Gastroesophageal sphincter (tissue), 4 donors: ENCODE measurements around the gene SRRT. TPM values are rescaled to one million over a fixed set of nuclear protein-coding genes. Genes with fewer than 3 reads are reported as not detected.
"Not testable (repeated sequence)": the region's sequence is repeated elsewhere in the genome, so short reads cannot be mapped to it uniquely, and the experiment has no call there.

Experiments
- ATAC-seq: fragments of 150-250 bp; one replicate; pipeline ENCODE4 v1.9.1; 2016; ENCODE audit warnings: mild to moderate bottlenecking, moderate library complexity
- H3K27ac ChIP-seq, 4 donors: fragments of 200-600 bp; sonication (generic) in 3 of 4; 1 replicate in 3 of 4; 2 replicates in 1 of 4; pipeline ENCODE4 v1.5.1; 2016 to 2019
- H3K27me3 ChIP-seq: fragments of 200-600 bp; sonication (generic); one replicate; pipeline ENCODE4 v1.5.1; 2019
- H3K36me3 ChIP-seq, 2 donors: fragments of 200-600 bp; sonication (generic); one replicate each; pipeline ENCODE4 v1.5.1; 2019; ENCODE audit warnings: control low read depth in 1 of 2
- H3K4me1 ChIP-seq, 3 donors: fragments of 200-600 bp; sonication (generic); 1 replicate in 2 of 3; 2 replicates in 1 of 3; pipeline ENCODE4 v1.5.1; 2016 to 2019; ENCODE audit warnings: control low read depth in 2 of 3
- H3K4me3 ChIP-seq, 2 donors: fragments of 200-600 bp; sonication (generic); one replicate each; pipeline ENCODE4 v1.5.1; 2019; ENCODE audit warnings: mild to moderate bottlenecking in 1 of 2, moderate library complexity in 1 of 2
- H3K9me3 ChIP-seq, 3 donors: fragments of 200-600 bp; sonication (generic); one replicate each; pipeline ENCODE4 v1.5.1; 2017 to 2019; ENCODE audit warnings: control low read depth in 2 of 3
- CTCF ChIP-seq, 4 experiments: fragments of 200-600 bp in 2 of 4; fragments of 450-650 bp in 2 of 4; sonication (generic) in 1 of 4; IDR thresholded peaks; one replicate each; pipeline ENCODE4 v1.5.1; 2017 to 2019; ENCODE audit warnings: antibody characterized with exemption in 4 of 4, mild to moderate bottlenecking in 2 of 4, moderate library complexity in 2 of 4
- EP300 ChIP-seq: sonication (generic); formaldehyde crosslinking; IDR thresholded peaks from one replicate; pipeline ENCODE4 v1.6.1; 2017; ENCODE audit warnings: antibody characterized with exemption, mild to moderate bottlenecking
- POLR2A ChIP-seq, 2 donors: fragments of 450-650 bp; IDR thresholded peaks; one replicate each; pipeline ENCODE4 v1.6.1; 2017; ENCODE audit warnings: antibody characterized with exemption in 2 of 2, mild to moderate bottlenecking in 2 of 2, moderate library complexity in 1 of 2
- POLR2AphosphoS5 ChIP-seq: sonication (generic); formaldehyde crosslinking; IDR thresholded peaks from one replicate; pipeline ENCODE4 v1.6.1; 2017; ENCODE audit warnings: antibody characterized with exemption
- WGBS, 2 donors: methylation state at CpG; one replicate each; pipeline ENCODE4 v1.1.5; 2018; ENCODE audit warnings: low coverage in 1 of 2; 5-methylcytosine and 5-hydroxymethylcytosine counted together
- total RNA-seq, 4 donors: library from RNA; depleted of rRNA; stranded (reverse); fragments of >200 nt; gene quantifications; one replicate each; pipeline ENCODE4 v1.1.0, GENCODE V29; 2016

The SRRT gene
- total RNA-seq, 4 donors from 2014 or later, result 47.5 to 73.4 (median 57.0) TPM

DNA sequence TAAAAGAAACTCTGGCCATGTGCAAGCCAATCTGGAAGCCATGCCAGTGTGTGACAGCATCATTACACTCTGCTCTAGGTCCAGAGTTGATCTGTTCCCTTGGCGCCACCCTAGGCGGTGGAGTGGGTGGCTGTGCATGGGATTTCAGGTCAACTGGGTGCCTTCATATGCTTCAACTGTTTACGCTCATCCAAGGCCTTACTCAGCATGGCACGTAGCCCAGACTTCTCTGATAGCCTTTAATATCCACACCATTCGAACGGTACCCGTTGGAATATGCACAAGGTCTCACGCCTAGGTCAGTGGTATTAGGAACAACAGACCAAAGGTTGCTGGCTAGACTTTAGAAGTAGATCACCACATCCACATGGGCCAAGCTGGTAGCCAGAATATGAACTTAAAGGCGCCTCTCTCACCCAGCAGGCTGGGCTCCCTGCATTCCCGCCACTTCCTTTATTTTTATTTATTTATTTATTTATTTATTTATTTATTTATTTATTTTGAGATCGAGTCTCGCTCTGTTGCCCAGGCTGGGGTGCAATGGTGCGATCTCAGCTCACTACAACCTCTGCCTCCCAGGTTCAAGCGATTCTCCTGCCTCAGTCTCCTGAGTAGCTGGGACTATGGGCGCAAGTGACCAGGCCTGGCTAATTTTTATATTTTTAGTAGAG is 39.4 kb downstream of the SRRT start:
- Histone ChIP-seq H3K4me3 (no peak overlapping the region), H3K4me1 (peaks cover 0 to 6% (median 0%) of the 10 kb centered on the region in 3 donors), H3K27me3 (peaks cover 30% of the 10 kb centered on the region), H3K9me3 (no peaks in the 10 kb centered on the region), H3K36me3 (no peaks in the 10 kb centered on the region), H3K27ac (no peak overlapping the region)
- TF ChIP-seq POLR2AphosphoS5 (no peak), POLR2A (IDR thresholded peaks at IDR 0.05) (no peak), EP300 (no peak), CTCF (IDR thresholded peaks at IDR 0.05) (no peak)
- no peak for ATAC-seq
- 80 to 84% methylated on average over 1 to 9 of the region's 15 CpGs for WGBS, 2 donors

DNA sequence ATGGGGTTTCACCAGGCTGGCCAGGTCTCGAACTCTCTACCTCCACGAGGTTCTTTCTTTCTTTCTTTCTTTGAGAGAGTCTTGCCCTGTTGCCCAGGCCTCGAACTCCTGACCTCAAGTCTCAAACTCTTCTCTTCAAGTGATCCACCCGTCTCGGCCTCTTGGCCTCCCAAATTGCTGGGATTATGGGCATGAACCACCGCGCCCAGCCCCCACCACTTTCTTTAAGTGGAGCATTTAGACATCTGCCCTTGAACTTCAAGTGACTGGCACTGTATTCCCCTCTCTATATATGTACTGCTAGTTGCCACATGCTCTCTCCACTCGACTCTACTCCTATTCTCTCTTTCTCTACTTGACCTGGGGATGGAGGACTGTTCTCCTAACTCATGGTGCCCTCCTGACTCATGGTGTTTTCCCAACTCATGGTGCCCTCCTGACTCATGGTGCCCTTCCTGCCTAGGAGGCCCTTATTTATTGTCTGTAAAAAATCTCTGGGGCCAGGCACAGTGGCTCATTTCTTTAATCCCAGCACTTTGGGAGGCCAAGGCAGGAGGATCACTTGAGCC is 40.1 kb downstream of the SRRT start:
- 85 to 87% methylated on average over 4 to 8 of the region's 8 CpGs for WGBS, 2 donors
- Histone ChIP-seq H3K4me3 (no peak overlapping the region), H3K27me3 (peaks cover 30% of the 10 kb centered on the region), H3K36me3 (no peaks in the 10 kb centered on the region), H3K9me3 (no peaks in the 10 kb centered on the region), H3K4me1 (peaks cover 0 to 6% (median 0%) of the 10 kb centered on the region in 3 donors), H3K27ac (no peak overlapping the region)
- no peak for ATAC-seq
- no peak for TF ChIP-seq CTCF (IDR thresholded peaks at IDR 0.05)
- TF ChIP-seq POLR2A (IDR thresholded peaks at IDR 0.05), result no peak
- no peak for TF ChIP-seq EP300
- no peak for TF ChIP-seq POLR2AphosphoS5

GRCh38 chr7:100919335-100919734 is 44.4 kb downstream of the SRRT start:
- 85 to 86% methylated on average over 4 to 5 of the region's 5 CpGs for WGBS, 2 donors
- not testable (repeated sequence) for H3K27ac ChIP-seq, H3K4me1 ChIP-seq, ATAC-seq, H3K9me3 ChIP-seq, H3K36me3 ChIP-seq, H3K4me3 ChIP-seq
- H3K27me3 ChIP-seq, result peaks cover 26% of the 10 kb centered on the region

DNA sequence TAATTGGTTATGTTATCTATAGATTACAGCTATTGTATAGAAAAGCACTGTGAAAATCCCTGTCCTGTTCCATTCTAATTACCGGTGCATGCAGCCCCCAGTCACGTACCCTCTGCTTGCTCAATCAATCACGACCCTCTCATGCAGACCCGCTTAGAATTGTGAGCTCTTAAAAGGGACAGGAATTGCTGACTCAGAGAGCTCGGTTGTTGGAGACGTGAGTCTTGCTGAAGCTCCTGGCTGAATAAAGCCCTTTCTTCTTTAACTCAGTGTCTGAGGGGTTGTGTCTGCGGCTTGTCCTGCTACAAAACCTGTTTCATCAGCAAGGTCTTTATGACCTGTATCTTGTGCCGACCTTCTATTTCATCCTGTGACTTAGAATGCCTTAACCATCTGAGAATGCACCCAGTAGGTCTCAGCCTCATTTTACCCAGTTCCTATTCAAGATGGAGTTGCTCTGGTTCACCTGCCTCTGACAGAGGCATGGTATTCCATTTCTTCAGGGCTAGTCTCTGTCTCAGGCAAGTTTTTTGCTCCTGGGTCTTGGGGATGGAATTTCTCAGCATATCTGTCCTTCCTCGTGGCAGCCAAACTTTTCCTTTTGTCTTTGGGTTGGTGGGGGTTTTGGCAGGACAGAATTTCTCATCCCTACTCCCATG is 45.0 kb downstream of the SRRT start:
- not testable (repeated sequence) for ATAC-seq, H3K36me3 ChIP-seq, H3K4me1 ChIP-seq, H3K27ac ChIP-seq, H3K9me3 ChIP-seq, H3K4me3 ChIP-seq
- WGBS, 2 donors, result 48 to 79% methylated on average over 2 to 9 of the region's 9 CpGs
- H3K27me3 ChIP-seq, result peaks cover 23% of the 10 kb centered on the region

- no peak for TF ChIP-seq EP300
- TF ChIP-seq POLR2AphosphoS5, result no peak
- TF ChIP-seq POLR2A (IDR thresholded peaks at IDR 0.05), result no peak
- TF ChIP-seq CTCF (IDR thresholded peaks at IDR 0.05), result no peak
- H3K36me3 ChIP-seq, result no peaks in the 10 kb centered on the region
- H3K27ac ChIP-seq, result no peak overlapping the region
- no peaks in the 10 kb centered on the region for H3K9me3 ChIP-seq
- no peak for ATAC-seq
- H3K4me1 ChIP-seq, result peaks cover 0 to 5% (median 0%) of the 10 kb centered on the region in 3 donors
- no peak overlapping the region for H3K4me3 ChIP-seq
- H3K27me3 ChIP-seq, result peaks cover 14% of the 10 kb centered on the region
Observed at GRCh38 chr7:100921039-100921438, 46.1 kb downstream of the SRRT start.

DNA sequence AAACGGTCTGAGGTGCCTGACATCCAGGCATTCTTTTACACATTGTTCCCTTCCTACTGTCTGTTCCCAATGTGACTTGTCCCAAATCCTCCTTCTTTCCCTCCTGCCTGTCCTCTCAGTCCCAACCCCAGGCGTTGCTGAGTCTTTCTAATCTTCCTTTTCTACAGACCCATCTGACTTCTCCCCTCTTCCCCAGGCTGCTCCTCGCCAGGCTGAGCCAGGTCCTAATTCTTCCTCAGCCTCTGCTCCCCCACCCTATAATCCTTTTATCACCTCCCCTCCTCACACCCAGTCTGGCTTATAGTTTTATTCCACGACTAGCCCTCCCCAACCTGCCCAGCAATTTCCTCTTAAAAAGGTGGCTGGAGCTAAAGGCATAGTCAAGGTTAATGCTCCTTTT is 48.7 kb downstream of the SRRT start:
- H3K4me3 ChIP-seq, H3K36me3 ChIP-seq, H3K27me3 ChIP-seq, ATAC-seq, H3K27ac ChIP-seq, H3K9me3 ChIP-seq, H3K4me1 ChIP-seq: not testable (repeated sequence)
- WGBS, 2 donors, result 40 to 42% methylated on average over 1 to 4 of the region's 4 CpGs
